K562 (cell line): Measurements from ENCODE around the gene KNL1. TPM values are rescaled to one million over a fixed set of nuclear protein-coding genes. Genes with fewer than 3 reads are reported as not detected.

Experiments
- ATAC-seq: fragments of 200-7000 bp; cut with Tn5 transposase; 3 replicates; pipeline ENCODE4 v1.9.1; 2020; ENCODE audit warnings: moderate library complexity
- BruUV-seq: library from RNA; stranded (reverse); fragments of 400-500 nt; replicated peaks from 2 replicates; lab custom pipeline; 2021; lab: Mats Ljungman, UMichigan
- CTCF ChIA-PET: fragments of 300-600 bp; formaldehyde crosslinking; extraction: SDS; loops from one replicate; lab custom pipeline; 2021; ENCODE audit warnings: low intra/inter-chr PET ratio; lab: Yijun Ruan, JAX
- POLR2A ChIA-PET: fragments of 300-600, 350-650 bp; sonication (Branson Sonifier 250); formaldehyde crosslinking; extraction: SDS; loops from one replicate; lab custom pipeline; 2021; ENCODE audit warnings: antibody characterized with exemption, inconsistent platforms; lab: Yijun Ruan, JAX
- DNase-seq, 4 experiments: peaks; one replicate each; pipeline versions ENCODE4 v3.0.0 to v3.0.0-alpha.2; 2011 to 2018; ENCODE audit warnings: low spot score in 3 of 4, mixed read lengths in 3 of 4; ENCODE audit errors: extremely low read depth in 1 of 4
- FAIRE-seq: peaks from 2 replicates; lab custom pipeline; 2011; peaks lifted over from hg19 to GRCh38; lab: Jason Lieb, UNC
- H2AFZ ChIP-seq: 2 replicates; pipeline ENCODE4 v1.6.0; 2011; ENCODE audit warnings: low read depth, low read length, control low read depth, inconsistent platforms
- H3K27ac ChIP-seq: fragments of 200-600 bp; 3 replicates; pipeline ENCODE4 v1.8.0; 2011; ENCODE audit warnings: low read depth, mild to moderate bottlenecking, control low read depth, inconsistent platforms, low read length, moderate library complexity, mixed read lengths; ENCODE audit errors: extremely low read depth
- H3K27me3 ChIP-seq, 2 experiments: fragments of 300-600 bp in 1 of 2; 2 replicates in 1 of 2; 3 replicates in 1 of 2; pipeline versions ENCODE4 v1.6.0 to v1.8.0; 2011; ENCODE audit warnings: inconsistent platforms in 2 of 2, low read length in 2 of 2, mild to moderate bottlenecking in 1 of 2, mixed read lengths in 1 of 2, moderate library complexity in 1 of 2; ENCODE audit not compliant: control insufficient read depth in 2 of 2, insufficient read depth in 2 of 2
- H3K36me3 ChIP-seq: fragments of 300-600 bp; 3 replicates; pipeline ENCODE4 v1.8.0; 2011; ENCODE audit warnings: mild to moderate bottlenecking, low read length, inconsistent platforms; ENCODE audit not compliant: control insufficient read depth, insufficient read depth
- H3K4me1 ChIP-seq, 2 experiments: fragments of 200-600 bp in 1 of 2; replicated peaks in 1 of 2; 2 replicates in 1 of 2; 3 replicates in 1 of 2; pipeline versions ENCODE4 v1.5.1 to v1.8.0; 2011; ENCODE audit warnings: inconsistent platforms in 2 of 2, low read length in 2 of 2, mild to moderate bottlenecking in 1 of 2, mixed read lengths in 1 of 2, moderate library complexity in 1 of 2; ENCODE audit not compliant: control insufficient read depth in 2 of 2, insufficient read depth in 2 of 2
- H3K4me2 ChIP-seq: 2 replicates; pipeline ENCODE4 v1.6.1; 2011; ENCODE audit warnings: low read length, control low read depth, inconsistent platforms, mixed read lengths; ENCODE audit not compliant: insufficient read depth
- H3K4me3 ChIP-seq: fragments of 200-600 bp; sonication (generic), shearing (Covaris generic); 2 replicates; pipeline ENCODE4 v1.5.1; 2016; ENCODE audit warnings: control low read depth, inconsistent platforms
- H3K79me2 ChIP-seq: fragments of 200-600 bp; 3 replicates; pipeline ENCODE4 v1.8.0; 2011; ENCODE audit warnings: low read length, inconsistent platforms; ENCODE audit not compliant: control insufficient read depth, insufficient read depth
- H3K9ac ChIP-seq, 2 experiments: 2 replicates each; pipeline versions ENCODE4 v1.6.0 to v1.6.1; 2011; ENCODE audit warnings: low read depth in 2 of 2, low read length in 2 of 2, control low read depth in 1 of 2, inconsistent platforms in 1 of 2, mild to moderate bottlenecking in 1 of 2, mixed read lengths in 1 of 2; ENCODE audit not compliant: insufficient read depth in 1 of 2
- H3K9me1 ChIP-seq: one replicate; pipeline ENCODE4 v1.6.0; 2011; ENCODE audit warnings: inconsistent platforms, mild to moderate bottlenecking, low read length, moderate library complexity; ENCODE audit not compliant: control insufficient read depth, insufficient read depth
- H3K9me3 ChIP-seq: replicated peaks from 2 replicates; pipeline ENCODE4 v1.5.1; 2011; ENCODE audit warnings: low read depth, low read length, inconsistent platforms; ENCODE audit not compliant: control insufficient read depth, insufficient read depth
- H4K20me1 ChIP-seq: replicated peaks from 2 replicates; pipeline ENCODE4 v1.6.1; 2011; ENCODE audit warnings: low read length, inconsistent platforms, mixed read lengths; ENCODE audit not compliant: control insufficient read depth, insufficient read depth
- BRD4 ChIP-seq: fragments of 200-600 bp; sonication (generic); IDR thresholded peaks from 2 replicates; pipeline ENCODE4 v1.6.1; 2017; ENCODE audit warnings: inconsistent platforms
- CBFA2T3 ChIP-seq: fragments of 450-650 bp; IDR thresholded peaks from 2 replicates; pipeline ENCODE4 v1.6.1; 2017
- DMBX1 ChIP-seq: fragments of 250-450 bp; sonication (Bioruptor Pico); IDR thresholded peaks from 2 replicates; pipeline ENCODE4 v1.8.0; 2022; ENCODE audit warnings: inconsistent platforms, mild to moderate bottlenecking, moderate library complexity, borderline replicate concordance
- ELF4 ChIP-seq: fragments of 450-650 bp; formaldehyde crosslinking; IDR thresholded peaks from 2 replicates; pipeline ENCODE4 v1.4.0; 2022; ENCODE audit warnings: missing genetic modification characterization
- HNRNPK ChIP-seq: fragments of 200-400 bp; formaldehyde crosslinking; IDR thresholded peaks from one replicate; pipeline ENCODE4 v1.6.1; 2018; ENCODE audit warnings: mild to moderate bottlenecking, low read depth, low read length; ENCODE audit not compliant: poor library complexity, severe bottlenecking
- KDM1A ChIP-seq, 2 experiments: fragments of 450-650 bp; IDR thresholded peaks; 2 replicates each; pipeline ENCODE4 v1.6.1; 2016; ENCODE audit warnings: mild to moderate bottlenecking in 2 of 2
- RNF2 ChIP-seq: sonication (generic); IDR thresholded peaks from 2 replicates; pipeline ENCODE4 v1.6.1; 2016
- SP1 ChIP-seq: sonication (generic); formaldehyde crosslinking; IDR thresholded peaks from 2 replicates; pipeline ENCODE4 v1.8.1; 2022; ENCODE audit warnings: mild to moderate bottlenecking, missing genetic modification reagents
- TEAD1 ChIP-seq, 2 experiments: fragments of 450-650 bp in 1 of 2; sonication (generic) in 1 of 2; formaldehyde crosslinking; IDR thresholded peaks; 2 replicates each; pipeline versions ENCODE4 v1.4.0 to v1.8.0; 2020 to 2022; ENCODE audit warnings: mild to moderate bottlenecking in 2 of 2, missing genetic modification reagents in 1 of 2
- WHSC1 ChIP-seq: IDR thresholded peaks from one replicate; pipeline ENCODE4 v1.6.1; 2012; ENCODE audit warnings: low read length, control low read depth, inconsistent platforms
- YY1 ChIP-seq, 3 experiments: IDR thresholded peaks; 2 replicates each; pipeline ENCODE4 v1.6.1; 2011; ENCODE audit warnings: low read length in 2 of 3, mild to moderate bottlenecking in 2 of 3, moderate library complexity in 2 of 3, borderline replicate concordance in 1 of 3, control low read depth in 1 of 3, low read depth in 1 of 3; ENCODE audit not compliant: insufficient read depth in 3 of 3, insufficient replicate concordance in 2 of 3, control insufficient read depth in 1 of 3, insufficient read length in 1 of 3; ENCODE audit errors: extremely low read depth in 1 of 3
- ZNF76 ChIP-seq: fragments of 250-450 bp; sonication (Bioruptor Pico); IDR thresholded peaks from 2 replicates; pipeline ENCODE4 v1.4.0; 2020; ENCODE audit warnings: mild to moderate bottlenecking, moderate library complexity, borderline replicate concordance
- WGBS: fragments of 100-300 bp; shearing (Covaris generic); methylation state at CpG from one replicate; pipeline ENCODE4 v1.1.6; 2016; ENCODE audit warnings: low coverage, mixed read lengths; ENCODE audit not compliant: insufficient coverage; ENCODE audit errors: missing lambda C conversion rate; 5-methylcytosine and 5-hydroxymethylcytosine counted together
- in situ Hi-C: fragments of 300-500 bp; cut with MboI; formaldehyde crosslinking; loops from 4 replicates; pipeline ENCODE4 v1.15.0; 2018; ENCODE audit warnings: inconsistent platforms, mixed read lengths
- intact Hi-C: fragments of 100-400 bp; cut with micrococcal nuclease; formaldehyde crosslinking; loops from 2 replicates; pipeline ENCODE4 v1.14.2; 2022
- polyA plus RNA-seq, 8 experiments: library from polyadenylated mRNA; depleted of rRNA in 4 of 8; stranded (reverse) in 5 of 8; unstranded in 3 of 8; fragments of >200 nt; fragmentation: Nextera tagmentation in 2 of 8; fragmentation: Illumina TruSeq in 1 of 8; extraction: Ambion mirVana in 2 of 8; extraction: Trizol in 1 of 8; gene quantifications; 2 replicates each; pipeline versions ENCODE4 v1.2.1 to v1.2.3, GENCODE V29; 2011 to 2014; ENCODE audit warnings: inconsistent platforms in 1 of 8, missing spikeins in 1 of 8
- total RNA-seq, 7 experiments: library from RNA; depleted of rRNA in 6 of 7; stranded (reverse); fragments of >200 nt in 6 of 7; fragmentation: Illumina TruSeq in 2 of 7; extraction: Trizol in 2 of 7; gene quantifications; 2 replicates each; pipeline versions ENCODE4 v1.2.1 to v1.2.3, GENCODE V29; 2011 to 2021; ENCODE audit warnings: low replicate concordance in 1 of 7
- TF ChIP-seq, protein P1 (sequence below), 2 experiments: fragments of 250-450 bp in 1 of 2; fragments of 450-650 bp in 1 of 2; sonication (Bioruptor Pico) in 1 of 2; IDR thresholded peaks; 2 replicates each; pipeline versions ENCODE4 v1.6.1 to v1.8.0; 2016 to 2021; ENCODE audit warnings: mild to moderate bottlenecking in 2 of 2, moderate library complexity in 2 of 2, missing compliant biosample characterization in 1 of 2, missing genetic modification characterization in 1 of 2
- TF ChIP-seq, protein P2 (sequence below): IDR thresholded peaks from 2 replicates; pipeline ENCODE4 v1.6.1; 2011; ENCODE audit not compliant: insufficient read length; ENCODE audit errors: extremely low read depth
- TF ChIP-seq, protein P3 (sequence below): sonication (generic); formaldehyde crosslinking; IDR thresholded peaks from 2 replicates; pipeline ENCODE4 v1.9.0; 2022; ENCODE audit warnings: mild to moderate bottlenecking, missing genetic modification reagents
- TF ChIP-seq, protein P4 (sequence below): fragments of 450-650 bp; IDR thresholded peaks from 2 replicates; pipeline ENCODE4 v1.6.1; 2014; ENCODE audit warnings: low read depth, mild to moderate bottlenecking, moderate library complexity, borderline replicate concordance

KNL1 gene
- total and polyA plus RNA-seq, 9 of the 15 experiments (the other 6 are each of a cell fraction or from before 2014, with no cell fraction given): 14.5 to 65.4 (median 34.6) TPM

DNA sequence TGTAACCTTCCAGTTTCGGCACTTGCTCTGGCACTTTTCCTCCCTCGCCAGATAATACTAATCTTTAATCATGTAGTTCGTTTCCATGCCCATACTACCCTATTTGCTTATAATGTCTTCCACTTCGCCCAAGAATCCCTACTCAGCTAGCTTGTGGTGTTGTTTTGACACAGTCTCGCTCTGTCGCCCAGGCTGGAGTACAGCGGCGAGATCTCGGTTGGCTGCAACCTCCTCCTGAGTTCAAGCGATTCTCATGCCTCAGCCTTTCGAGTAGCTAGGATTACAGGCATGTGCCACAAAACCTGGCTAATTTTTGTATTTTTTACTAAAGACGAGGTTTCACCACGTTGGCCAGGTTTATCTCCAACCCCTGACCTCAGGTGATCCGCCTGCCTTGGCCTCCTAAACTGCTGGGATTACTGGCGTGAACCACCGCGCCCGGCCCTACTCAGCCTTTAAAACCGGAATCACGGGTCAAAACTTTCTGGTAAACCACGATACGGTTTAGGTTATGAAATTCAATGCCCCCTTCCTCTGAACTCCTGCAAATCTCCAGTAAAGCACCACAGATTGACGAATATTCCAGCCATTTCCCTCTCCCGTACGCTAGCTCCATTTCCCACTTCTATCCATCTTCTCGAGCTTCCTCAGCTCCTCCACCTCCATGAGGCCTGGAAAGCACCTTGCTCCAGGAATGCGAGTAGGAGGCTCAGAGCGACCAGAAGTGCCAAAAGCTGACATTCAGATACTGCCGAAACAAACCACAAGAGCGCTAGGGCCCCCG is 100.0 kb downstream of the KNL1 start:
- H4K20me1 ChIP-seq: no peaks in the 10 kb centered on the region
- H3K4me3 ChIP-seq: peak overlapping the region; percentile 54
- H3K9ac ChIP-seq: peak overlapping the region; percentile 86 to 99
- FAIRE-seq (no peak), DNase-seq (peak in 1 of 4 experiments; percentile 29), ATAC-seq (no peak)
- in situ Hi-C loops: no loop called here
- H3K9me3 ChIP-seq: no peaks in the 10 kb centered on the region
- POLR2A ChIA-PET: interaction anchor here (0.6 to 2.8 kb wide), 19 partner anchors 9 to 536 kb away, joined by 3 to 13 read pairs (median 4); partner anchors contain the start of genes GCHFR and SPINT1
- H3K36me3 ChIP-seq: peaks cover 19% of the 10 kb centered on the region; the same call in 2 of the 3 replicates
- H2AFZ ChIP-seq: peak overlapping the region; percentile 93
- BruUV-seq: no TSS peak
- peak overlapping the region; percentile 90 for H3K27ac ChIP-seq
- CTCF ChIA-PET: interaction anchor here (0.5 kb wide), 1 partner anchor 15 kb away, joined by 3 read pairs; no protein-coding TSS in a partner anchor
- intact Hi-C loops: loop anchor here (5.0 kb wide), 1 partner anchor 102 kb away; the partner anchor contains the start of gene KNL1
- 11% methylated on average over 31 of the region's 31 CpGs for WGBS
- no peaks in the 10 kb centered on the region for H3K9me1 ChIP-seq
- H3K4me1 ChIP-seq: peaks cover 5 to 14% of the 10 kb centered on the region in 2 experiments; a peak in 4 of 5 replicates
- H3K27me3 ChIP-seq: no peaks in the 10 kb centered on the region
- H3K79me2 ChIP-seq: peaks cover 48% of the 10 kb centered on the region
- H3K4me2 ChIP-seq: peak overlapping the region; percentile 88
- TF ChIP-seq SP1: 0 out of 2 replicates have a peak, but pooled peaks have one; percentile 33
- peak in 1 of 3 experiments; percentile 38 for TF ChIP-seq YY1 (IDR thresholded peaks at IDR 0.05; ENCODE audit: borderline replicate concordance in 1 of 3, control insufficient read depth in 1 of 3, extremely low read depth in 1 of 3, insufficient read depth in 3 of 3, insufficient read length in 1 of 3, insufficient replicate concordance in 2 of 3, low read depth in 1 of 3, low read length in 2 of 3)
- no peak for TF ChIP-seq BRD4
- TF ChIP-seq, protein P1, sequence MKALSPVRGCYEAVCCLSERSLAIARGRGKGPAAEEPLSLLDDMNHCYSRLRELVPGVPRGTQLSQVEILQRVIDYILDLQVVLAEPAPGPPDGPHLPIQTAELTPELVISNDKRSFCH (CRISPR knock-in tag; IDR thresholded peaks at IDR 0.05): no peak
- TF ChIP-seq, protein P1 (tag; IDR thresholded peaks at IDR 0.05): 0 out of 2 replicates have a peak, but pooled peaks have one; percentile 25
- TF ChIP-seq, protein P2, sequence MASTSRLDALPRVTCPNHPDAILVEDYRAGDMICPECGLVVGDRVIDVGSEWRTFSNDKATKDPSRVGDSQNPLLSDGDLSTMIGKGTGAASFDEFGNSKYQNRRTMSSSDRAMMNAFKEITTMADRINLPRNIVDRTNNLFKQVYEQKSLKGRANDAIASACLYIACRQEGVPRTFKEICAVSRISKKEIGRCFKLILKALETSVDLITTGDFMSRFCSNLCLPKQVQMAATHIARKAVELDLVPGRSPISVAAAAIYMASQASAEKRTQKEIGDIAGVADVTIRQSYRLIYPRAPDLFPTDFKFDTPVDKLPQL: no peak
- TF ChIP-seq, protein P3, sequence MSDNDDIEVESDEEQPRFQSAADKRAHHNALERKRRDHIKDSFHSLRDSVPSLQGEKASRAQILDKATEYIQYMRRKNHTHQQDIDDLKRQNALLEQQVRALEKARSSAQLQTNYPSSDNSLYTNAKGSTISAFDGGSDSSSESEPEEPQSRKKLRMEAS (CRISPR knock-in tag): no peak
- TF ChIP-seq TEAD1 (CRISPR knock-in tag; IDR thresholded peaks at IDR 0.05): peak in 1 of 2 experiments; percentile 88; a peak in 1 of 4 replicates
- TF ChIP-seq, protein P4, sequence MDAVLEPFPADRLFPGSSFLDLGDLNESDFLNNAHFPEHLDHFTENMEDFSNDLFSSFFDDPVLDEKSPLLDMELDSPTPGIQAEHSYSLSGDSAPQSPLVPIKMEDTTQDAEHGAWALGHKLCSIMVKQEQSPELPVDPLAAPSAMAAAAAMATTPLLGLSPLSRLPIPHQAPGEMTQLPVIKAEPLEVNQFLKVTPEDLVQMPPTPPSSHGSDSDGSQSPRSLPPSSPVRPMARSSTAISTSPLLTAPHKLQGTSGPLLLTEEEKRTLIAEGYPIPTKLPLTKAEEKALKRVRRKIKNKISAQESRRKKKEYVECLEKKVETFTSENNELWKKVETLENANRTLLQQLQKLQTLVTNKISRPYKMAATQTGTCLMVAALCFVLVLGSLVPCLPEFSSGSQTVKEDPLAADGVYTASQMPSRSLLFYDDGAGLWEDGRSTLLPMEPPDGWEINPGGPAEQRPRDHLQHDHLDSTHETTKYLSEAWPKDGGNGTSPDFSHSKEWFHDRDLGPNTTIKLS: 0 out of 2 replicates have a peak, but pooled peaks have one; percentile 15
- 0 out of 2 replicates have a peak, but pooled peaks have one; percentile 25 for TF ChIP-seq ELF4 (CRISPR knock-in tag)
- TF ChIP-seq WHSC1: no peak
- TF ChIP-seq RNF2: peak; percentile 10; the same call in 1 of the 2 replicates
- TF ChIP-seq HNRNPK: no peak
- peak; percentile 30 for TF ChIP-seq CBFA2T3
- 0 out of 2 replicates have a peak, but pooled peaks have one; percentile 12 for TF ChIP-seq DMBX1 (CRISPR knock-in tag)
- TF ChIP-seq KDM1A (IDR thresholded peaks at IDR 0.05): peak in 1 of 2 experiments; percentile 20; a peak in 1 of 4 replicates
- 0 out of 2 replicates have a peak, but pooled peaks have one; percentile 7 for TF ChIP-seq ZNF76 (CRISPR knock-in tag)
